HG03571 (cell line): Measurements from ENCODE around the gene CEACAM20.
"Not testable (repeated sequence)": the region's sequence is repeated elsewhere in the genome, so short reads cannot be mapped to it uniquely, and the experiment has no call there.

ENCODE experiments used
- ATAC-seq: cut with Tn5 transposase; IDR thresholded peaks from one replicate; pipeline ENCODE4 v1.9.1; 2021; ENCODE audit not compliant: unreplicated experiment

The CEACAM20 gene

GRCh38 chr19:44498988-44499387 is 30.5 kb downstream of the CEACAM20 start:
- ATAC-seq: no peak

DNA sequence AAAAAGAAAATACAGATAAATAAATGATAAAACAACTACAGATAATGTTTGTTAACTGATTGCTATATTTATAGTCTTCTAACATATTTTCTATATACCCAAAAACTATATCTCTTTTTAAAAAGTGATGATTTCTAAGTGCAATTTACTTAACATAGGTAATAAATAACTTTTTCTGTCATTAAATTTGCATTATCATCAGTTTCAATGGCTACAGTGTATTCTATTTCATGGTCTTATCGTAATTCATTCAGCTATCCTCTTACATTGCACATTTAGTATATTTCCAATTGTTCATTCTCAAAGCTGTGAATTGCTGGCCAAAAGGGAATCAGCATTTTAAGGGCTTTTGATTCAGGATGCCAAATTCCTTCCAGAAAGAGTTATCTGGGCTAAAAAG is 32.8 kb downstream of the CEACAM20 start:
- ATAC-seq: no peak

- ATAC-seq: no peak
Measured at GRCh38 chr19:44476559-44477408, 52.7 kb downstream of the CEACAM20 start.

- not testable (repeated sequence) for ATAC-seq
Measured at GRCh38 chr19:44468730-44469129, 60.7 kb downstream of the CEACAM20 start.

DNA sequence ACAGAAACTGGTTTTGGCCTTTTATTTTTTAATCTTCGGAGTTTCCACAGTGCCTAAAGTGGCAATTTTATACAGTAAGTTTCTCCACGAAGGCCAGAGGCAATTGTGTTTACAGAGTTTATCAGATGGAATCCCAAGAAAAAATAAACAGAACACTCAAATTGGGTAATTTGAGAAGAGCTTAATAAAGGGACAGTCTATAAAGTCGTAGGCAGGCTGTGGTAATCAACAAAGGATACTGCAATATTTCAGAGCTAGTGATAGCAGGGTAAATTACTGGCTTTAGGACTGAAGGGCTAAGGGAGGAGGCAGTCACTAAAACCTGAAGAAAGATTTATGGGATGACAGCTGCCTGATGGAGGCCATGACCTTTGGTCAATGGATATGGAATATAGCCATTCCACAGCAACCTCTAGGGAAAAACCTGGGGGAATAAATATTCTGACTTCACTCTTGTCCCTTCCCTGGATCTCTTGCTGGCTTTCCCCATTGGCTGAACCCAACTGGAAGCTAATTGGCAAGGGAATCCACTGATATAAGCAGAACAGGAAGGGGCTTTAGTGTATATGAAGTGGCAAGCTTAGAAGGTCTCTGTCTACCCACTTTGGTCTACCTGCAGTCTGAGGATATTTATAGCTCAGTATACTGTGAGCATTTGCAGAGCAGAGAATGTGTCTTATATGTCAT is 66.7 kb downstream of the CEACAM20 start:
- not testable (repeated sequence) for ATAC-seq
